Kidney (tissue), 14 donors: Measurements from ENCODE around the gene ACTA2. TPM values are rescaled to one million over a fixed set of nuclear protein-coding genes. Genes with fewer than 3 reads are reported as not detected.

ENCODE experiments used
- DNase-seq, 5 donors: peaks; one replicate each; pipeline ENCODE4 v3.0.0-alpha.2; 2013 to 2020
- FAIRE-seq: peaks from 2 replicates; lab custom pipeline; 2012; peaks lifted over from hg19 to GRCh38; lab: Jason Lieb, UNC
- H3K27ac ChIP-seq, 2 donors: one replicate each; pipeline ENCODE4 v1.7.0; 2013; ENCODE audit warnings: low read depth in 2 of 2, low read length in 2 of 2, inconsistent platforms in 1 of 2
- H3K27me3 ChIP-seq: one replicate; pipeline ENCODE4 v1.7.1; 2013; ENCODE audit warnings: low read length, inconsistent platforms; ENCODE audit not compliant: control insufficient read depth, insufficient read depth
- H3K36me3 ChIP-seq, 3 donors: one replicate each; pipeline versions ENCODE4 v1.7.0 to v1.7.1; 2013; ENCODE audit warnings: low read length in 3 of 3, control low read depth in 1 of 3, inconsistent platforms in 1 of 3; ENCODE audit not compliant: insufficient read depth in 3 of 3, control insufficient read depth in 2 of 3
- H3K4me1 ChIP-seq, 3 donors: one replicate each; pipeline versions ENCODE4 v1.7.0 to v1.7.1; 2013; ENCODE audit warnings: low read length in 3 of 3, inconsistent platforms in 1 of 3, low read depth in 1 of 3; ENCODE audit not compliant: control insufficient read depth in 2 of 3, insufficient read depth in 2 of 3
- H3K4me3 ChIP-seq, 3 donors: one replicate each; pipeline versions ENCODE4 v1.7.0 to v1.8.1; 2013; ENCODE audit warnings: low read length in 3 of 3, control low read depth in 1 of 3, inconsistent platforms in 1 of 3
- H3K9ac ChIP-seq, 3 donors: one replicate each; pipeline versions ENCODE4 v1.7.0 to v1.7.1; 2013; ENCODE audit warnings: low read length in 3 of 3, control low read depth in 1 of 3, inconsistent platforms in 1 of 3
- H3K9me3 ChIP-seq, 3 donors: one replicate each; pipeline versions ENCODE4 v1.7.0 to v1.7.1; 2013; ENCODE audit warnings: low read length in 3 of 3, control low read depth in 1 of 3, inconsistent platforms in 1 of 3; ENCODE audit not compliant: control insufficient read depth in 2 of 3, insufficient read depth in 1 of 3
- CTCF ChIP-seq: IDR thresholded peaks from 3 replicates; pipeline ENCODE4 v1.5.1; 2012; ENCODE audit warnings: mild to moderate bottlenecking, moderate library complexity, borderline replicate concordance; ENCODE audit not compliant: insufficient read depth; ENCODE audit errors: extremely low read depth
- intact Hi-C: fragments of 100-400 bp; cut with DNase I; formaldehyde crosslinking; loops from one replicate; pipeline ENCODE4 v1.11.1; 2022
- polyA plus RNA-seq: library from polyadenylated mRNA; stranded (reverse); fragments of 350-450 nt; fragmentation: Illumina TruSeq; extraction: RNeasy Lipid Tissue Mini Kit (QIAGEN cat#74804); gene quantifications from one replicate; pipeline ENCODE4 v1.2.3, GENCODE V29; 2014; ENCODE audit warnings: low read depth, low replicate concordance; ENCODE audit not compliant: insufficient read depth
- total RNA-seq: library from RNA; stranded (reverse); fragmentation: NEBNext Ultra II Directional; extraction: Animal tissue kit (Norgen Biotek cat#: 25700); gene quantifications from one replicate; pipeline ENCODE4 v1.2.1, GENCODE V29; 2021
- donor health status: control.
- donor health status: control.
- donor health status: control.
- donor health status: control.
- donor health status: control.
- donor health status: DM: yes; HTN: yes; CAD: no.
- donor health status: Normal renal cell carcinoma (clear cell type).

Gene ACTA2
- total and polyA plus RNA-seq, 2 donors from 2014 or later = 378 to 471 TPM

GRCh38 chr10:88886557-88886956, 66.0 kb downstream of the ACTA2 start:
- intact Hi-C loops = no loop called here
- H3K4me1 ChIP-seq = peaks cover 0 to 1% (median 0%) of the 10 kb centered on the region in 3 donors

More at GRCh38 chr10:88886557-88886956, 66.0 kb downstream of the ACTA2 start:
- no peak for TF ChIP-seq CTCF
- FAIRE-seq (no peak), DNase-seq (no peak)
- no peaks in the 10 kb centered on the region for H3K27me3 ChIP-seq
- H3K9me3 ChIP-seq = no peaks in the 10 kb centered on the region
- no peak overlapping the region for H3K4me3 ChIP-seq
- no peaks in the 10 kb centered on the region for H3K36me3 ChIP-seq
- no peak overlapping the region for H3K27ac ChIP-seq
- no peak overlapping the region for H3K9ac ChIP-seq

Other genes starting within 250 kb of the ACTA2 start
- not detected for gene LIPK, start 246.5 kb downstream of the ACTA2 start, total RNA-seq
- not detected for gene LIPK, start 246.5 kb downstream of the ACTA2 start, polyA plus RNA-seq
- gene LIPN, start 192.8 kb downstream of the ACTA2 start, total RNA-seq = 0.41 TPM
- gene LIPN, start 192.8 kb downstream of the ACTA2 start, polyA plus RNA-seq = not detected
- not detected for gene LIPM, start 150.0 kb downstream of the ACTA2 start, total RNA-seq
- not detected for gene LIPM, start 150.0 kb downstream of the ACTA2 start, polyA plus RNA-seq
- gene ANKRD22, start 100.9 kb downstream of the ACTA2 start, total RNA-seq = 3.6 TPM
- gene ANKRD22, start 100.9 kb downstream of the ACTA2 start, polyA plus RNA-seq = 6.5 TPM
- 6.9 TPM for gene STAMBPL1, start 72.5 kb downstream of the ACTA2 start, total RNA-seq
- gene STAMBPL1, start 72.5 kb downstream of the ACTA2 start, polyA plus RNA-seq = 3.0 TPM
- gene FAS, start 38.0 kb upstream of the ACTA2 start, total RNA-seq = 45.2 TPM
- gene FAS, start 38.0 kb upstream of the ACTA2 start, polyA plus RNA-seq = 6.5 TPM